GM19372 (cell line): ENCODE data around the gene TM4SF4.

Experiments used
- ATAC-seq: cut with Tn5 transposase; IDR thresholded peaks from one replicate; pipeline ENCODE4 v1.9.1; 2021; ENCODE audit warnings: mild to moderate bottlenecking, low read depth, moderate library complexity; ENCODE audit not compliant: unreplicated experiment

The TM4SF4 gene

DNA sequence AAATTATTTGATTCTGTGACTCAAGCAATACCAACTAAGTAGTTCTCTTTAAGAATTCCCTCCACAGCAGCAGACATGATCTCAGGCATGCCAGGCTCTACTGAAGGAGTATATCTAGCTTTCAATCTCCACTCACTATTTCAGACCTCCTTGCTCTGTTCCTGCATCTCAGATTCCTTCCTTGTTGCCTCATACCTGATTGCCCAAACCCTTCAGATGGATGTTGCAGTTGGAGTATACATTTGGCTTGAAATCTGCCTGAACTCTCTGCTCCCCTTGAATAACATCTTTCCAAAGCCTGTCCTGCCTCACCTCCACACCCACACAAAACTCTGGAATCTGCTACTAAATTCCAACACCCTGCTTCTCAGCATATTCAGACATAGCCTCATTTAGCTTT is 19.8 kb upstream of the TM4SF4 start:
- no peak for ATAC-seq

DNA sequence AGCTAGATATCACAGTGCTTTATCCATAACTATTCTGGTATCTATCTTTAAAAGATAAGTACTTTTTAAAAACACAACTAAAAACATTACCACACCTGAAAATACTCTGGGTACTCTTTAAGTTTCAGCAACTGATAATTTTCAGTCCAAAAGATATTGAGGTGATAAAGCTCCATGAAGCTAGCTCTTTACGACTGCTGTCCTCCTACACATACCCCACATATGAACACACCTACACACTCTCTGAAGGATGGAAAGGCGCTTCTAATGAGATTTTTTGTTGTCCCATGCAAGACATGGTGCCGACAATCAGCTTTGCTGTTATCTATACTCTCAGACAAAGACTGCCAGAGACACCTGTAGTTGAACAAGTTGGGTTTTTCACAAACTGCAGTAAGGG is 19.1 kb upstream of the TM4SF4 start:
- no peak for ATAC-seq

DNA sequence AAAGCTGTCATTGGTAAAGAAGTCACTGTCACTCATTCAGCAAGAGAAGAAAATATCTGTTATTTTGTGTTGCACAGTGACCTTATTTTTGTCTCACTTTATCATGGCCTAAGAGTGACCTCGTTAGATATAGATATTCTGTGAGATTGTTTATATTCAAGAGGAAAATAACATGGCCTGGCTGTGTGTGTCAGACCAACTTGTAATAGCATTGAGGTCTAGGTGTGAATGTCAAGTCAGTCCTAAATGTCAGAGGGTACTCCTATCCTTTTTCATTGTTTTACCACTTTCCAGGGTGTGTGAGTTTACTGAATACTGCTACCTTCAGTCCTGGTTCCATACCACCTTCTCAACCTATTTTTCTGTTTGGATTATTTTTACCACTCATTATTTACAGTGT is 18.5 kb upstream of the TM4SF4 start:
- ATAC-seq: no peak

DNA sequence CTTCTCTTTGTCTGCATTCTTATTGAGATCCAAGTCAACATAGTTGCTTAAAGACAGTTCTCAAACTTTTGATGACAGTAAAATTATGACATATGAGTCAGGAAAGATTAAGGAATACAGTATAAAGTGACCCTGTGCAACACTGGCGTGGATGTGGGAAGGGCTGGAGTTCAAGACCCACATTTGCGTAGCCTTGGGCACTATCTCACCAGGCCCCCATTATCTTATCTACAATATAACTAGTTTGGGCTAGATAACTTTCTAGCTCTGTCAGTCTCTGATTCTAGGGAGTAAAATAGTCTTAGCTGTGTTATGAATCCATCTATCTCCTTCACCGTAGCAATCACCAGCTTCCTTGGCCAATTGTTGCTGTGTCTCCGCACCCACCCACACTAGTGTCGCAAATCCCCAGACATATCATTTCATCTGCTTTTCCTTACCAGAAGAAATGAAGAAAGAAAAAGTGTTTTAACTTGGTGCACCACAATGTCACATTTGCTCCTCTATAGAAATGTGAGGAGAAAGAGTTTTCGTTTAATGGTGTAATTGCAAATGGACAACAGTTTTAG is 14.9 kb upstream of the TM4SF4 start:
- no peak for ATAC-seq

DNA sequence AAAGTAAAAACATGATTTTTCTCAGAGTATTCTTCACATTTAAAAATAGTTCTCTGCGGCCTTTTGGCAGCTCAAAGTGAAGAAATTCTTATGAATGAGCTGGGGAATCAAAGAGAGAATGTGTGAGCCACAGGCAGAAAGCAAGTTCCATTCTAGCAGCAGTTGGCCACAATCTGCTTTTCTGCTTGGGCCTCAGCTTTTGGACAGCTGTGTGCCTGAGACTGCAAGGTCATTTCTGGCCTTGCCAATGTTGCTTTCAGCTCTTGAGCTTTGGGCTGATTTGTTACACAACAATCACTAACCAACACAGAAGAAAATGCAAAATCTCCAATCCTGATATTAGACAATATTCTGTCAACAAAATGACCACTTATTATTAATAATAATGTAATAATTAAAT is 14.4 kb upstream of the TM4SF4 start:
- no peak for ATAC-seq

DNA sequence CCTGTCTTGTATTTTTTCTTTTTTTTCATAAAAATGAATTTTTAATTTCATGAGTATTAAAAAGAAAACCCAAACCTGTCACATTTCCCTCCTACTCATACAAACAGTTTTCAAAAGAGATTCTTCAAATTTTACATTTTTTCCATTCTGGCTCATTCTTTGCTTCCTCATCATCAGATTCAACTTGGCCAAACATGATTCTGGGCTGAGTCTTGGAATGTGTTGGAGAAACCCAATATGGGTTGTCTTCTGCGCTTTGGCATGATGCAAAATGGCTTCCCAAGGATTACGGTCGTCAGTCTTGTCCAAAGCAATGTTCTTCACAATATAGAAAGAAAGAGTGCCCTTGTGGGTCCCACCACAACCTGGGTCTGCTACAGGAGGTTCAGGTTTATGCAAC is 12.4 kb upstream of the TM4SF4 start:
- no peak for ATAC-seq

DNA sequence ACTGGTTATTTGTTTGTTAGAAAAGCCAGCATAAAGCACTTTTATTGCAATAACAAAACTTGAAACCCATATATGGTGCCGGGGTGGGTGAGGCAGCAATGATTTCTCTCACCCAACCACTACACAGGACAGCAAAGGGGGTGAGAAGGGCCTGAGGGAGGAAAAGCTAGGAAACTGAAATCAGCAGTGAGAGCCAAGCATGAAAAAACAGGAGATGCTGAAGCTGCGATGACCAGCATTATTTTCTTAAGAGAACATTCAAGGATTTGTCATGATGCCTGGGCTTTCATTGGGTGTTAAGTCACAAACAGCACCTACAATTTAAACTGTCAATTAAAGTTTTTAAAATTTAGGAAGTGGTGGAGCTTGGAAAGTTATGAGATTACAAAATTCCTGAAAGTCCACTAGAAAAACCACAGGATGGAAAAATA is 11.9 kb upstream of the TM4SF4 start:
- ATAC-seq: no peak

DNA sequence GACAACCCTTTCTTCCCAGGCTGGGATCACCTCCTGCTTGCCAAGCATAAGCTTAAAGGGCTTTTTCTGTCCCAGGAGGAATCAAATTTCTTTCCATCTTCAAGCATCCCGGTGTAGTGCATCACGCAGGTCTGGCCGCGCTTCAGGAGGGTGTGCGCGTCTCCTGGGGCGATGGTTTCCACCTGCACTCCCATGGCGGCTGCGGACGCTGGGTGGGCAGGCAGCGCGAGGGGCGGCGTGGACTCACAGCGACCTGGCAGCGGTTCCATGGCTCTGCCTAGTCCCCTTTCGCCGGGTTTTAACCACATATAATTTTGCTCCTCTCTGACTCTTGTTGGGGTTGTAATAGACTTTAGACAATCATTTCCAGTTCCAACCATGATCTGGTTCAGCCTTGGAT is 10.6 kb upstream of the TM4SF4 start:
- ATAC-seq: no peak

DNA sequence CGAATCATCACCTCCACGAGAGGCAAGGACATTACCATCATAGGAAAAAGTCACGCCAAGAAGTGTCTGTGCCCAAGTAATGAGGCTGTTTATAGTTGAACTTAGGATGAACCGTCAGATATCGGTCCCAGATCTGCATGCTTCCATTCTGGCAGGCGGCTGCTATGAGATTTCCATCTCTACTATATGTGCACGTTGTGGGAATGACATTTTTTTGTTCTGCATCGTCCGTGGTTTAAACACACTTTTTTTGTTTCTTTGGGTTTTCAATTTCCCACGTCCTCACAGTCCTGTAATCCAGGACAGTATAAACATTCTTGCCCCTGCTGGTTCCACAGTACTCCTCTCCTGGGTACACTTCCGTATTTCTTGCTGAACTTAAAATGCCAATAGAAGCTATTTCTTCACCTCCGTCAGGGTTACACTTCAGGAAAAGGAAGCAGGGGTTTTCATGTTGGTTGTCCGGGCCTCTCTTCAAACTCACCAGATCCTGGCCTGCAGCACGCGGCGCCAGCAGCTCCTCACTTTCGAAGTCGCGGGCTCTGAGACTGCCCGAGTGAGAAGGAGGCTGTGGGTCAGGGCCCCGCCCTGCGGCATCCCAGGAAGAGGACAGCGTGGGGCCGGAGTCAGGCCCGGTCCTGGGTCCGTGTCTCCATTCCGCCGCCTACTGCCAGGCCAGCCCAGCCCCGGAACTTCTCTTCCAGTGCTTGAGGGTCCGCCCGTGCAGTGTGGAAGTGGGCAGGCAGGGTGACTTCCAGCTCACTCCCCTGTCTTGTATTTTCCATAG is 9.8 kb upstream of the TM4SF4 start:
- ATAC-seq: no peak

DNA sequence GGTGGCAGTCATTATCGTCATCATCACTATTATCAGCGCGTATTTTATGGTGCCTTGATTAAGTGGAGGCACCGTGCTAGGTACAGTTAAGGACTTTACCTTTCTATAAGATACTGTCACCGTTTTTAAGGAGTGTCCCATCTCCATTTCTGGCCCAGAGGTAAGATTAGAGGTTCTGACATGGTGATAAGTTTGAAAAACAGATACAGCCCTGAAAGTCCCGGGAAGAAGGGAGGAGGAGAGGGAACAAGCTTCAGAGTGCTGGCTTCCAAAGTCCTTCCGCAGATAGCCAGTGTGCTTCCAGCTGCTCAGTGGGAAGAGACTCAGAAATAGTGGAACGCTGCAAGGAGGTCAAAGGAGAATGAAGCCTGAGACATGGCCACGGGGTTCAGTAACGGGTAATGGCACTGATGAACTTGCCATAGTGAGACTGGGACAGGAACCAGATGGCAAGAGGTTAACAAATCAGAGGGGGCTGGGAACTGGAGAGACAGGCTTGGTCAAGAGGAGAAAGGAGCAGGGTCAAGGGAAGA is 9.1 kb upstream of the TM4SF4 start:
- ATAC-seq: no peak

DNA sequence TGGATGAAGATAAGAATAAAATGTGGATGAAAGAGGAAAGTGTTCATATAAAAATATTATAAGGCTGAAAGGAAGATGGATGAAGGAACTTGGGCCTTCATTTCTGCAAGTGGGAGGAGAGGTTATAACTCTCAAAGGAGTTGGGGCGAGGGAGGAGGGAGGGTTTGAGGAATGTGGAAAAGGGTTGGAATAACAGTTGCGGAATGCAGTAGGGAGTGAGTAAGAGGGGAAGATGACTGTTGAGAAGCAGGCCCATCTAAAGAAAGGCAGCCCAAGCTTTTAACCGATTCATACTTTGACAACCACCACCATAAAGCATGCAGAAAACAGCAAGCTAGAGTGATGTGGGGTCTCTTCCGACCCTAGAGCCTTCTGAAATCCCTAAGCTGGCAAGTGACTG is 8.3 kb upstream of the TM4SF4 start:
- ATAC-seq: no peak

DNA sequence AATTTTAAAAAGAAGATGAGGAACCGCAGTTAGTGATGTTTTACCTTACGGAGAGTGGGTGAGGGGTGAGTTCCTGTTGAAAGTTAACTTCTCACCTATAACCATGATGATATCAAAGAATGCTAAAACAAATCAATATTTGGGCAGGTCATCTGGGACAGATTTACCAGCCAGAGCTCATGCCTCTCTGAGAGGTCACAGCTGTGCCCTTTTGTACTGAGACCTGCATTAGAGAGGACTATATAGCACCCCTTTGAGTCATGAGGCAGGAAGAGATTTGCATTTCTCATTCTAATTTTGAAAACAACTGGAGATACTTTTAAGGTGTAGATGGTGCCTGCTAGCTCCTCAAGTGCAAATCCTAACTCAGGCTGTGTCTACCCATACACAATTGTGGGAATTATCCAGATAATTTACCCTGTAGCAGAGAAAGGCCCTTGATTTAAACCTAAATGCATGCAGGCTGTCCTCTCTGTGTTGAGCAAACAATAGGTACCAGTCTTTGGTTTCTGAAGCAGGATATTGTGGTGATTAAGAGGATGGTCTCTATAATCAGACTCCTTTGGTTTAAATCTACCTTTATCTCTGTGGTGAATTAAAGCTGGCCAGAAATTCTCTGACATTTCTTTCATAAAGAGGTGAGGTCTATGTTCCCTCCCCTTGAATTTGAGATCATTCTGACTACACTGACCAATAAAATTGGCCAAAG is 5.8 kb upstream of the TM4SF4 start:
- peak; percentile 75 for ATAC-seq

DNA sequence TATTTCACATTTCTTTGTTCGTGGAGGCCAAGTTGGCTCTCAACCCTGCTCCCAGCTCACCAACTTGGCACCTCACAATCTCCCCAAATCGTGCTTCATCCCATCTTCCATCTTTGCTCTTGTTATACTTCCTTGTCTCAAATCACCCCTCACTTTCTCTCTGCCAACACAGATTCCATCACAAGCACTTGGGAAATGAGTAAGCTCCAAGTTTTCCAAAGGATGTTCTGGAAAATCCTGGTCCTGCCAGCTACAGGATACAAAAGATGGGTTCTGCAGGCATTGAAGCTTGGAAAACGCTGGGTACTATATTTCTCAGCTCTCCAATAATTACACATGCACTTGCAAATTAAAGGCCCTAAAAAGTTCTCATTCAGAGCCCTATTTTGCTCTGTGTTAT is 4.1 kb upstream of the TM4SF4 start:
- ATAC-seq: no peak

DNA sequence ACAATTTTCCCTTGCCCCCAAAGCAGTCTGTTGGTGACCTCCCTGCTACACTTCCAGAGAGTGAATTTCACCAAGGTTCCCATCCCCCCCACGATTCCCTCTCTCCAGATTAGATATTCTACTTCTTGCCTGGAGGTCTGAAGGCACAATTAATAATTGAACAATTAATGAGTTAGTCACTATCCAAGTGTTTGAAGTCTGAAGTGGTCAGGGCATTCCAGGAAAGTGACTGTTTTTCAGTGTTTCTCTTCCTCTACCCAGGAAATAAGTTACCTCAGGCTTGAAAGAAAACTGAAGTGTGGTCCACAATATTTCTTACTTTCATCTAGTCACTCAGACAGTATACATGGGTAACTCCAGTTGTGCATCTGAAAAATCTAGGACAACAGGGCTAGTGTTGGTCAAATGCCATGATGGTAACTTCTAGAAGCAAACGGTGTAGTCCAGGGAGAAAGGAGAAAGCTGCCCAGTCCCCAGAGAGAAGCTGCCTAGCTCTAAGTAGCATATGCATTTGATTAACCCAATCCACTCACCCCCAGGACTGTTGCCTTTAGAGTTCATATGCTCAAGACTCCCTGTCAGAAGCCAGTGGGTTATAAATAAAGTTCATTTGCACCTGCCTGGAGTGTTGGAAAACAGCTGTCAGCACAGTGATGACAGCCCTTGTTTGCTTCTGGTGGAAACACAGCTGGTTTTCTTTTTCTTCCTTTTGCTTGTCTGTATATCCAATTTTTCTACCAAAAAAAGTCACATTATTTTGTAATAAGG is 2.3 kb upstream of the TM4SF4 start:
- no peak for ATAC-seq

DNA sequence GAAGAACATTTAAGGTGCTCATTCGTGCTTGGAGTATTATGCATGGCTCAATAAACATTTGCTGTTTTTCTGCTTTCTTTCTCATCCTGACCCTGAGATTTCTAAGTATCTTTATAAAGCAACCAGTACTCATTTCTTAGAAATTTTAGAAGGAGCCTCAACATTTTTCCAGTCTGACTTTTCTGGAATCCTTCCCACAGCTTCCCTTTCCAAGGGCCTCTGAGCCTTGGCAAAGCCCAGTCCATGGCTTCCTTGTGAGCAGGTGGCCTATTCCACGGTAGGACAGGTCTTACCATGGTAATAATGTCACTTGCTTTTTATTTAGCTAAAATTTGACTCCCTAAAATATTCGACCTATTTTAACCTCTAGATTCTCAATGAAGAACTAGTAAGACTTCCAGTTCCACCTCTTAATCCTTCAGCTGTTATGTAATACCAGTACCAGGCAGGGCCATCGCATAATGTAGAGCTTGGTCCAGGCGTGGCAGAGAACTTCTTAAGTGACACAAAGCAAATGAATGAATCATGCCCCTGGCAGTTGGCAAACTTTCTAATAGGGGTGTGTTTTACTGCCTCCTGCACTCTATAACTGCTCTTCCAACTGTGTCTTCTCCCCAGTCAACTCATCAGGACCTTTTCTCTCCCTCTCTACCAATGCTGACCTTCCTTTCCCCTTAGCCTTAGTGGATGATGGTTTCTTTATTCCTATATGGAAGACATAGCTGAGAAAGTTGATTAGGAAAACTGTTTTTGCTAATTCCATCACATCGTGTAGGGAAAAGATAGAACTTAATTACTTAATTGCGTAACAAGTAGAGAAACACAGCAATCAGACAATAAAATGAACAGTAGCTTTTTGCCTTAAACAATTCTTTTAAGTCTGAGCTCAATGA is 894 bp upstream of the TM4SF4 start:
- ATAC-seq: no peak

DNA sequence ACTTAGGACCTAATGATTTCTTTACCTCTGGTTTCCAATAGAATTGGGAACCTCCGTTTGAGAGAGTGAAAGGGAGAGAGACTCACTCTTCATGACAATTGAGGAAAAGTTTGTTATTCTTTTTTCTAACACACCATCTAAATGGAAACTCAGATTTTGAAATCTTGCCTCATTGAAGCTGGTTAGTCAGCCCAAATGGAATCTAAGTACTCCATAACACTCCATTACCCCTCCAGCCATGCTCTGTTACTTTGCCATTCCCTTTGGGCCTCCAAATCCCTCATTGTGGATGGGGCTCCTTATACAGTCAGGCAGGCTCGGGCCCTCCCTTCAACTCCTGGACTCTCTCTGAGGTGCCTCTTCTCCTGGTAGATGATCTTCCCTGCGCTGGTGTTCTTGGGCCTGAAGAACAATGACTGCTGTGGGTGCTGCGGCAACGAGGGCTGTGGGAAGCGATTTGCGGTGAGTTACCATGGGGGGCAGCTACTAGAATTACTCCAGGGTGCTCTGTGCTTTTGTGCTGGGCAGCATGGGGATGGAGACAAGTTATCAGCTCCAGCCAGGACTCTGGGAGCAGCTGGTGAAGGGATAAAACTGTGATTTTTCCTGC is 1.1 kb downstream of the TM4SF4 start:
- no peak for ATAC-seq

DNA sequence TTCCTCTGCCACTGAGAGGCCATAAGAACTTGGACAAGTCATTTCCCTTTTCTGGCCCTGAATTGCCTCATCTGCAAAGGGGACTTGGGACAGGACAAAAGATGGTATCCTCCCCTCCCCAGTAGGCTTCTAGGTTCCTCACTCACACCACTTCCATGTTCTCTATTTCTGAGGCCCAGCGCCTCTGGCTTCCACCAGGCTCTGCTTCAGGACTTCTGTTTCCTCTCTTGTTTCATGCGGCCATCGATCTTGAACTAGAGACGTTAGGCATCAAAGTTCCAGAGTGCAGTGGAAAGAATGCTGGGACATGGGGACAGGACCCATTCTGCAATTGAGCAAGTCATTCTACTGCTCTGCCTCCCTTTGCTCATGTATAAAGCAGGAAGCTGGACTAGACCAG is 1.7 kb downstream of the TM4SF4 start:
- no peak for ATAC-seq

DNA sequence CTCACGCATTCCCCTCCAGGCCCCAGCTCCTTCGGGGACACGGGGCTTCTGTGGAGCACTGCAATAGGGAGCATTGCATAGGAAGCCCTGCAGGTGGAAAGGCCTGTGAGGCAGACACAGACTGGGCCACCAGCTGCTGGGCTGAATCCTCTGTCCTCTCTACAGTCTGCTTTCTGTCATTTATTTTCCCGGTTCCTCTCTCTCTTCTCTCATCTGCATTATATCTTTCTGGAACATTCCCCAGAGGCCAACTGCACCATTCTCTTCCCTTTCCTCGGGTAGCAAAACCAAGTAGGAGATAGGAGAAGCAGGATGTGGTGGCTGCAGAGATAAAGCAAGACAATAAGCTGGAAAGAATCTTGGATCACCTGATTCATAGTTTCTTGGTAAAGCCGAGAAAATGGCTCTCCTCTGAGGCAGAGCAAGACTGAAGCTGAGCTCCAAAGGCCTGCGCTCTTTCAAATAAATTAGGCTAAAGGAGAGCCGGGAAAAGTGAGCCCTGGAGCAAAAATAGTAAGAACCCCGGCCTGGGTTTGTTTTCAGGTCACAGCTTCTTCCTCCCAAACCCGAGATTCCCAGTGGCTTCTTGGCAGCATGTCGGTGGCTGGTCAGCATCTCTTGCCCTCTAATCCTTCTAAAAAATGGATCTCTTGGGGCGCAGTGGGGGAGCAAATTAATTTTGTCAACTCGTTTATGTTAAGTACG is 5.3 kb downstream of the TM4SF4 start:
- no peak for ATAC-seq
